ENCODE results near the gene C11orf24. TPM values are rescaled to one million over a fixed set of nuclear protein-coding genes. Genes with fewer than 3 reads are reported as not detected.
A peak's percentile ranks its signal among the peaks of the same experiment; 100 is the strongest.

The C11orf24 gene
- total and polyA plus RNA-seq, 2 of the 8 experiments (the other 6 are each of a cell fraction or from before 2014, with no cell fraction given), result 45.4 to 51.7 TPM

DNA sequence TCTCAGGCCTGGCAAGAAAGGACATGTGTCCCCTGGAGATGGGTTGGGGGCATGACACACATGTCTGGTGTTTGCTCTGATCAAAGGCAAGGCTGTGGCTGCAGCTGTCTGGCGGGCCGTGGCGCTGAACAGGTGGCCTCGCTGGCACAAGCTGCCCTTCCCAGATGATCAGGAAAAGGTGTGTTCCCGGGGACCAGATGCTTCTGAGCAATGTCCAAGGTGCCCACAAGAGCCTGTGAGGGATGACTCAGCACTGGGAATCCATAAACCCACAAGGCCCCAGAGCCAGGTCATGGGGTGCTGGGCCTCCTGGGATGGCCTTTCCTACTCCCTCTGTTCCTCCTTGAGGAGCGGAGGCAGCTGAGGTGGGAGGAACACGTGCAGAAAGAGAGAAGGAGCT is 30.9 kb upstream of the C11orf24 start:
- peak overlapping the region; percentile 54 for H4K91ac ChIP-seq (replicated peaks; ENCODE audit: insufficient read length, low read length)
- no peak overlapping the region for H3K14ac ChIP-seq (ENCODE audit: insufficient read length)
- H2BK120ac ChIP-seq (replicated peaks; ENCODE audit: low read depth, low read length), result no peak overlapping the region
- H3K9me3 ChIP-seq (ENCODE audit: insufficient read depth in 2 of 2, low read depth in 1 of 2, low read length in 1 of 2), result peaks cover 8 to 11% of the 10 kb centered on the region in 2 experiments
- DNase-seq (ENCODE audit: low read depth in 1 of 2, low spot score in 2 of 2), result no peak
- H3K36me3 ChIP-seq (ENCODE audit: control insufficient read depth in 2 of 4, insufficient read depth in 4 of 4, low read length in 3 of 4), result no peaks in the 10 kb centered on the region
- WGBS, 2 experiments (ENCODE audit: extremely low coverage in 1 of 2, insufficient coverage in 1 of 2, insufficient read length in 1 of 2, insufficient replicate concordance in 2 of 2, low coverage in 1 of 2, low lambda C conversion rate in 2 of 2, missing lambda C conversion rate in 1 of 2), result 96% methylated on average over 7 of the region's 7 CpGs; no CpG with 5 or more reads in 1 of the 2 experiments
- CTCF ChIA-PET (ENCODE audit: partially characterized antibody), result interaction anchor here (0.6 to 2.0 kb wide), 5 partner anchors 14 to 43 kb away, joined by 3 to 4 read pairs (median 3); no protein-coding TSS in a partner anchor
- TF ChIP-seq, protein P1, sequence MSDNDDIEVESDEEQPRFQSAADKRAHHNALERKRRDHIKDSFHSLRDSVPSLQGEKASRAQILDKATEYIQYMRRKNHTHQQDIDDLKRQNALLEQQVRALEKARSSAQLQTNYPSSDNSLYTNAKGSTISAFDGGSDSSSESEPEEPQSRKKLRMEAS (IDR thresholded peaks at IDR 0.05), result no peak
- no peak overlapping the region for H3K9ac ChIP-seq (replicated peaks in 1 of 4; ENCODE audit: extremely low read depth in 1 of 4, low read depth in 3 of 4, low read length in 3 of 4)
- H3K4me3 ChIP-seq (ENCODE audit: extremely low read depth in 1 of 4, insufficient read depth in 2 of 4, low read depth in 3 of 4, low read length in 4 of 4), result no peak overlapping the region
- H3K27ac ChIP-seq (ENCODE audit: low read depth, low read length), result no peak overlapping the region
- no peak overlapping the region for H2BK5ac ChIP-seq (ENCODE audit: low read depth, low read length)
- H3K4me1 ChIP-seq (replicated peaks in 1 of 4; ENCODE audit: control insufficient read depth in 3 of 4, insufficient read depth in 4 of 4, low read length in 3 of 4), result peaks cover 0 to 2% (median 0%) of the 10 kb centered on the region in 4 experiments; a peak in 2 of 7 replicates
- H3K27me3 ChIP-seq (replicated peaks in 1 of 4; ENCODE audit: control insufficient read depth in 3 of 4, extremely low read depth in 1 of 4, insufficient read depth in 3 of 4, low read length in 3 of 4), result no peaks in the 10 kb centered on the region
- H3K56ac ChIP-seq (replicated peaks; ENCODE audit: insufficient read length, low read depth, low read length), result no peak overlapping the region
- H3K4me2 ChIP-seq (ENCODE audit: insufficient read depth in 1 of 2, low read depth in 2 of 2, low read length in 2 of 2), result no peak overlapping the region
- no peak overlapping the region for H3K4ac ChIP-seq (replicated peaks; ENCODE audit: insufficient read length, low read depth, low read length)
- no peak for FAIRE-seq
- no peaks in the 10 kb centered on the region for H3K23me2 ChIP-seq (ENCODE audit: low read depth, low read length)
- no peak overlapping the region for H2BK15ac ChIP-seq (ENCODE audit: low read length)
- no peak overlapping the region for H3K18ac ChIP-seq (ENCODE audit: extremely low read depth, low read length)
- no peak overlapping the region for H2BK20ac ChIP-seq (ENCODE audit: low read length)
- no peaks in the 10 kb centered on the region for H3K79me2 ChIP-seq (ENCODE audit: control insufficient read depth in 1 of 2, insufficient read depth in 2 of 2, low read length in 2 of 2)
- H2AK5ac ChIP-seq (ENCODE audit: low read depth, low read length), result no peak overlapping the region
- no peak overlapping the region for H2AFZ ChIP-seq (ENCODE audit: low read length)
- POLR2A ChIA-PET (ENCODE audit: partially characterized antibody), result interaction anchor here (1.3 kb wide), 1 partner anchor 30 kb away, joined by 4 read pairs; no protein-coding TSS in a partner anchor
- H2BK12ac ChIP-seq (ENCODE audit: low read depth, low read length), result no peak overlapping the region
- no peak overlapping the region for H4K8ac ChIP-seq (ENCODE audit: extremely low read depth, insufficient read depth, low read length)
- H3K79me1 ChIP-seq (ENCODE audit: low read depth, low read length), result no peaks in the 10 kb centered on the region
- H4K20me1 ChIP-seq (replicated peaks in 1 of 2; ENCODE audit: control insufficient read depth in 1 of 2, insufficient read depth in 2 of 2, low read length in 2 of 2), result no peaks in the 10 kb centered on the region
- no peak overlapping the region for H3K23ac ChIP-seq (ENCODE audit: insufficient read length)
- H4K5ac ChIP-seq (ENCODE audit: insufficient read length, low read depth, low read length), result no peak overlapping the region
